ENCODE results near the gene MYBPC2.

The MYBPC2 gene

GRCh38 chr19:50501568-50502475, 69.1 kb downstream of the MYBPC2 start:
- DNase-seq: no peak

DNA sequence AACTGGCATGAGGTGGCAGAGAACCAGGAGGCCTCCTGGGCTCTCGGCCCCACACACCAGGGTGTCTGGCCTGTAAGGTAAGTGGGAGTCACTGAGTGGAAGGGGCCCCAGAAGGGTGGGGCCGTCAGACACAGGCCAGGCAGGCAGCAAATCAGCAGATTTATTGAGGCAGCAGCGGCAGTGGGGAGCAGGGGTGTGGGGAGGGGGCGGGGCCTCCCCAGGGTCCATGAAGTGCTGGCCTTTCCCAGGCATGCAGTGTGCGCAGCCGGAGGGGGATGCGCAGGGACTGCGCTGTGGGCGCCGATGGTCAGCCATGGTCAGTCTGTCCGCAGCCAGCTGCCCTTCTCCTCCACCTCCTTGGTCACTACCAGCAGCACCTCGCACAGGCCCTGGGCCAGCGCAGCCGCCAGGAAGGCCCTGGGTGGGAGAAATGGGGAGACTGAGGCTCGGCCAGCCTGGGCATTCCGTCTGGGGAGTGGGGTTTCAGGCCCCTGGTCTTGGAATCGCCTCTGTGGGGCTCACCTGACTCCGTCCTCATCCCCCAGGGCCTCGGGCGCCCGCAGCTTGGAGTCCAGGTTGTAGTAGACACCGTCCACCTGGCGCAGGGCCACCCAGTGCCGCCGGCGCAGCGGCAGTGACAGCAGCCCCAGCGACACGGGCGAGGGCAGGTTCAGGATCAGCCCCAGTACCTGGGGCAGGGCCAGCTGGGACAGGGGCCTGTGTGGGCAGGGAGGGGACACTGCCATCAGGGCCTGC, 73.3 kb downstream of the MYBPC2 start:
- no peak for DNase-seq

GRCh38 chr19:50506700-50507099, 74.0 kb downstream of the MYBPC2 start:
- no peak for DNase-seq

GRCh38 chr19:50507376-50507775, 74.7 kb downstream of the MYBPC2 start:
- DNase-seq: no peak

DNA sequence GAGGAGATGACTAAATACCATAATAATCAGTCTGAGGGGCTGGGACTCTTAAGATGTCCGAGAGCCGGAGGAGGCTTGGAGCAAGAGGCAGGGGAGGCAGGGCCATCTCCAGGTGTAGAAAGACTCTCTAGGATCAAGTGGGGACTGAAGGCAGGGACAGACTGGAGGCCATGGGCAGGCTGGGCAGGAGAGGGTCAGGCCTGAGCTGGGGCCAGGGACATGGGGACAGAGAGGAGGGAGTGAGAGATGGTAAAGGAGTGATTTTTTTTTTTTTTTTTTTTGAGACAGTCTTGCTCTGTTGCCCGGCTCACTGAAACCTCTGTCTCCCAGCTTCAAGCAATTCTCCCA, 76.1 kb downstream of the MYBPC2 start:
- no peak for DNase-seq

GRCh38 chr19:50509366-50509765, 76.7 kb downstream of the MYBPC2 start:
- no peak for DNase-seq

- no peak for DNase-seq
Measured at GRCh38 chr19:50510121-50510670, 77.5 kb downstream of the MYBPC2 start.

DNA sequence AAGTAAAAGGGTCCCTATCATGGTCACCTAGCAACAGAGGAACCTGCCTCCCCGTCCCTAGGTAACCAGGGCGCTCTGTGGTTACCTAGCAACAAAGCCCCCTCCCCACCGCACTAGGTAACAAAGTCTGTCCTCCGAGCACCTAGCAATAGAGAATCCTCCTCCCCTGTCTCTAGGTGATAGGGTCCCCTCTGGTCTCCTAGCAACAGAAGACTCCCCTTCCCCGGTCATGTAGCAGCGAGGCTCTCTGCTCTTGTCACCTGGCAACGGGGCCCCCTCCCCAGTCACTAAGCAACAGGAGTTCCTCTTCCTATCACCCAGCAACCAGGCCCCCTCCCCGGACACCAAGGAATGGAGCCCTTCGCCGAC, 78.0 kb downstream of the MYBPC2 start:
- no peak for DNase-seq

- peak; percentile 95 for DNase-seq
Measured at GRCh38 chr19:50511069-50511822, 78.6 kb downstream of the MYBPC2 start, which contains the start of gene JOSD2. TSS of gene JOSD2 (minus strand) at chr19:50511191. CDS start at chr19:50510431, 760 bp downstream.

- no peak for DNase-seq
Measured at GRCh38 chr19:50512112-50512998, 79.7 kb downstream of the MYBPC2 start.

- no peak for DNase-seq
Measured at GRCh38 chr19:50512999-50513745, 80.5 kb downstream of the MYBPC2 start.

DNA sequence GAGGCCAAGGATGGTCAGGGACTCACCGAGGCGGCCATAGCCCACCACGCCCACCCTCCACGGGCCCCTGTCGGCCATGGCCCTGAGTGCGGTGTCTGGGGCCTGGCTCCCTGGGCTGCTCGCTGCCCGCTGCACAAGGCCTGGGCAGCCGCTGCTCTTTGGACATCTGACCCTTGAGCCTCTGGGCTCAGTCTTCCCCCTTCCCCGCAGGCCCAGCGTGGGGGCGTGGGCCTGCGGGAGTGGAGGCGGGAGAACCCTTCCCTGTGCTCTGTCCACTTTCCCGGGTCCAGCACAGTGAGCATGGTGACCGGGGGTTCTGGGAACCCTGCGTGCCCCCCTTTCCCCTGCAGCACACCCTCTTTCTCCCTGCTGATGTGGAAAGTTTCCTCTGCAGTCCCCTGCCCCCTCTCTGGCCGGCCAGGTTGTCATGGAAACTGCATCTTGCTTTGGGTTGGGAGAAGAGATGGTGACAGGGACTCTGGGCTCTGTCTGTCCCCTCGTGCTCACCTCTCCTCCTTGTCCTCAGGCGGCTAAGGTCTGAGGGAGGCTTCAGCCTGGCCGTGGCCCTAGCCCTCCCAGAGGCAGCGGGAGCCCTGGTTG, 81.2 kb downstream of the MYBPC2 start, which contains the start of gene ASPDH:
ASPDH (minus strand) TSS at position 168 of the 600 bp plus-strand sequence; CDS start at position 78, 90 bp downstream.
- no peak for DNase-seq

DNA sequence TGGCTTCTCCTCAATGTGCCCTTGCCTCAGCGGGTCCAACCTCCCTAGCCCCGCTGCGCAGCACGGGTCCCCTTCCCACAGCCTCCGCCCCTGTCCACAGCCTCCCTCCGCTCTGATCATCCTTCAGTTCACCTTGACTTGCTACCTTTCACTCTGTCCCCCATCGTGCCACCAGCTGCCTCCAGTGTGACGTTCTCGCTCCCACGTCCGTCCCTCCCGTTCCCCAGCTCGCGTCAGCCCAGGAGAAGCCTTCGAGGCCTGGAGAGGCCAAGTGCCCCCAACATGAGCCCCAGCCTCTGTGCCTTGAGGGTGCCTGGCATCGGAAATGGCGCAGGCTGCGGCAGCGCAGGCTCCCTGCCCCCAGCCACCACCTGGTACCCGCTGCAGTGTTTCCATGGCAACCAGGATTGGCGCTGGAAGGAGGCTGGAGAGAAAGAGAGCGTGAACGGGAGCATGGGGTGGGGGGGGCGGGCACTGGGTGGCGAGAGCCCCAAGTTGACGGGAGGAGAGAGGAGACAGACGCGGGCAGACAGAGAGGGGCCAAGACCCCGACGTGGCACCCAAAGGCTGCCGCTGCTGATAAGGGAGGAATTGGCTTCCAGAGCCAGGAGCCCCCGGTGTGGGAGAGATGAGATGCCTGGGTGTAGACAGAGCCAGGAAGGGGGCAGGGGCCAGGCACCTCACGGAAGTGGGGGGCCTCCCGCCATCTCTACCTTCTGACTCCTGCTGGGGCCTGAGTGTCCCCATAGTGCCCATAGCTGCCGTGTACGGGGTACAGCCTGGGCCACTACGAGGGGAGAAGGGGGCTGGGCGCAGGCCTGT, 81.9 kb downstream of the MYBPC2 start:
- no peak for DNase-seq

GRCh38 chr19:50515168-50515561, 82.5 kb downstream of the MYBPC2 start:
- no peak for DNase-seq
